CD4-positive, alpha-beta T cell treated with Interleukin-1 beta for 1 hour (primary cell): ENCODE data around the gene ZNF664.

Experiments
- DNase-seq, 2 donors: peaks; one replicate each; pipeline ENCODE4 v3.0.0-alpha.2; 2020 to 2022

ZNF664 gene

DNA sequence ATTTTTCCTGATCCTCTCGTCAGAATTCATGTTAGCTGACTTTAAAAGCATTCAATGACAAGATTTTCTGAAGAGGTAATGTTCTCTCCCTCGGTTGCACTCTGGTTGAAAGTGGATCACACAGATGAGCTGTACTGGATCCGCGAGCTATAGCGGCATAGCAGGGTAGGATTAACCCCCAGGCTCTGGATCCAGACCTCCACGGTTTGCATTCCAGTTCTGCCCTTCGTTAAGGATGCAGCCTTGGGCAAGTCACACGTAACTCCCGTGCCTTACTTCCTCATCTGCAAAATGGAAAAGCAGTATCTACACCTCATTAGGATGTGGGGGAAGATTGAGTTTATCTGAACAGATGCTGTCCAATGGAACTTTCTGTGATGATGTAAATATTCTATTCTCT, 14.1 kb upstream of the ZNF664 start:
- no peak for DNase-seq

GRCh38 chr12:123960029-123960735, 12.8 kb upstream of the ZNF664 start:
- no peak for DNase-seq

DNA sequence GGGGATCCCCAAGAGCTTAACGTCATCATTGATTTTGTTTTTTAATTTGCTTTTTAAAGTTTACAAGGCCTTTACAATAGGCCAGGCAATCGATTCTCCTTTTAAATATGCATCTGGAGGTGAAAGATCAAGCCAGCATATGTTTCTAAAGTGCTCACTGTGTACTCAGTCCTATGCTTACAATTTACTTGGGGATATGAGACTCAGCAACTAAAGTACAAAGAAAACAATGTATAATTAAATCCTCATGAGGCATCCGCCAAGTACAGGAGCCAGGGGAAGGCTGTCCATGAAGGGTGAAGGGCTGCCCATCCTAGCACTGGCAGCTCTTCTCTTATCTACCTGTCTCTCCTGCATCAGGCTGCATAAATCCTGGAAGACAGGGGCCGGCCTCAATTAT, 12.2 kb upstream of the ZNF664 start:
- no peak for DNase-seq

GRCh38 chr12:123961585-123962345, 11.2 kb upstream of the ZNF664 start:
- no peak for DNase-seq

DNA sequence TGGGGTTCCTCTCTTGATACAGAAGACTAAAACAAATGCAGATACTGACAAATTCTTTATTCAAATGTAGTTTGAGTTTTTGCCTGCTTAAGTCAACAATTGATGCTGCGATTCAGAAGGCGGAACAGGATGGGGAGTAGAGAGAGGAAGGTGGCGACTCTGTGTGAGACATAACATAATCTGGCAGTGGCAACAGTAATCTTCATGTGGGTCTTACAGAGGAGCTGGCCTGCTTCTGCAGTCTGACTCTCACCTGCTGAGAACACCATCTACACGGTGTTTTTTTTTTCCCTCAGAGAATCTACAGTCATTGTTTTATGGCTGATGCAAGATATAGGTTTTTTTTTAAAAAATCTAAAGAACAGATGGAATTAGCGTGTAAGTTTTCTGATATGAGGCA, 10.5 kb upstream of the ZNF664 start:
- DNase-seq = no peak

DNA sequence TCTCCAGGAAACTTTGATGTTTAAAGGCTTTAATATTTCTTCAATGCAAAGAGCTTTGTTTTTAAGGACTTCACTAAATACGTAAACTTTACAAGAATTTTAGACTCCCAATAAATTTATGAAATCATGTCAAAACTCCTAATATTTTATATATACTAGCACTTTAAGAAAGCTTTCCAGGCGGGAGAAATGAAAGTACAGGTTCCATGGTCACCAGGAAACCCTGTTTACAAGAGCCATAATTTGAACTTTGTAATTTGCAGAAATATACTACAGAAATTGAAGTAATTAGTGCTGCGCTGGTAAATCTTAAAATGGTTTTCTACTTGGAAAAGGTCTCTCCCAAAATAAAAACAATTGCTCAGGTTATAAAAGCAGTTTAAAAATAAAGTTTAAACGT, 9.2 kb upstream of the ZNF664 start:
- no peak for DNase-seq

DNA sequence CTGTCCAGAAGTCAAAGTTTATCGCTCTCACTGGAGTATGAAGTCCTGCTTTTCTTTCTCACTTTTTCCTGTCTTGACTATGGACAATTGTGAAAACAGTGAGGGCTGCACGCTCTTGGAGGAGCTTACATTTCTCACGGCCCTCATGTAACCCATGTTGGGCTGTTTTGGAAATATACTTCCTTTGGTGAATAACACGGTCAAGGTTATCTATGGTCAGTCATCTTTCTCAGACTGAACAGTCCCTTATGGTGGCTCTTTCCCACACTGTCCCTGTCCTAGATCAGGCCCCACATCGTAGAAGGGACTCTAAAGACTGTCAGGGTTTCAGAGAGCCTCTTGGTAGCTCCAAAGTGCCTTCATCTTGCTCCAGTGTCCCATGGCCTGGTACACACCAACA, 7.6 kb upstream of the ZNF664 start:
- no peak for DNase-seq

DNA sequence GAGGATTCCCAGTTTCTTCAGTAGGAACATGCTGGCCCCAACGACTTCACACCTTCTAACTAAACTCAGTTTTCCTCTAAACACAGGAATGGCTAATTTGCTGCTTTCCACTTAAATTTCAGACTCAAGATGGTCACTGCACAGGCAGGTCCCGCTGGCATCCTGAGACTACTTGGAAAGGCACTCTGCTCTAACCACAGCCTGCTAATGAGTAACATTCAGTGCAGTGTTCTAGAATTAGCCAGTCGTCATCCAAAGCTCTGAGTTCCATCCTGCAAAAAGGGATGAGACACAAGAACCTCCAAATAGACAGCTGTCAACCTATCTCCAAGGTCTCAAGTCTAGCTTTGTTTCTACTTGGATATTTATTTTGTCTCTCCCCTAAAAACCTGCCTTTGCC, 6.4 kb upstream of the ZNF664 start:
- DNase-seq = no peak

DNA sequence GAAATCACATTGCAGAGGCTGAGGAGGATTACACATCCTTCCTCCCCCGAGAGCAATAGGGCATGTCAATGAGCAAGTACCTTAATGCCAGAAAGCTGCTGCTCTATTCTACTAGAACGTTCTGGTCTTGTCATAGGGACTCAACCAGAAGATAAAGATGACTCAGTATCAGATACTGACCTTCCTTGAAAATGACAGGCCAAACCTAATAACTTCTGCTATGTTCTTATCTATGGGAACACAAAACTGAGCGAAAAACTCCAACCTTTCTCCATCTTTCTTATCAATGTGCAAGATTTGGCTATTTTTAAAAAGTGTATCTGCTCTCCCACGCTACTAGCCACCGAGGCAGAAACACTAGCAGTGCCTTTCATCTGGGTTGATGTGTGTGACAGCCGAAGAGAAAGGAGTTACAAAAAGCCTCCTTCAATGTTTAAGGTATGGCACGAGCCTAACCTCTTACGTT, 5.9 kb upstream of the ZNF664 start:
- DNase-seq = no peak

- DNase-seq = no peak
Measured at GRCh38 chr12:123971449-123971769, 1.6 kb upstream of the ZNF664 start.

GRCh38 chr12:123971770-123972456, 1.1 kb upstream of the ZNF664 start:
- peak in 1 of 2 donors; percentile 34 for DNase-seq

DNA sequence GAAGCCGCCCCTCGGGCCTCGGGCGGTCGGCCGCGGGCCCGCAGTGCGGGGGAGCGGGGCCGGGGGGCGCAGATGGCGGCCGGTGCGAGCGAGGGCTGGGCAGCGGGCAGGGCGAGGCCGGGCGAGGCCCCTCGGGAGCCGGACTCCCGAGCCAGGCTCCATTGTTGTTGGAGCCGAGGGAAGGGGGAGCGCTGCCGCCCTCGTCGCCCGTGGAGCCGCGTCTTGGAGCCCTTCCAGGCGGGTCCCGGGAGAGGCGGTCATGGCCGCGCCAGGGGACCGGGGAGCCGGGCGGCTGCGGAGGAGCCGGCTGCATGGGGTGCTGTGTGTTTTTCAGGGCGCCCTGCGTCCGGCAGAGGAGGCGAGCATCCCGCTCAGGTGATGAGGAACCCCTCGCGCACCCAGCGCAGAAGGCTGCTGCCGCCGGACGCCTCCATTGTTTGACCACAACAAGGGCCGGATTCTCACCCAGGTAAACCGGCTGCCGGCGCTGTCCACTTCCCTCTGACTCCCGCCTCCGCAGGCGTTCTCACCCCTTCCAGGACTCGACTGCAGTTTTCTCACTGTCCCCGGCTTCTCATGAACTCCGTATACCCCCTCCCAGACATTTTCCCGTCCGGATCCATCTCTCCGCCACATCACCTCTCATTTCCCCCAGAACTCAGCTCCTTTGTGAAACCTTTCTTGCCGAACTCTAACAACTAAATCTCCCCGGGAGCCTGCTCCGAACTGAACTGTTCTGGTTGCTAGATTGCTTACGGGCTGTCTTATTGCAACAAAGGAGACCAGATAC, 732 bp downstream of the ZNF664 start:
- DNase-seq = peak in 1 of 2 donors; percentile 16

- no peak for DNase-seq
Measured at GRCh38 chr12:123976227-123976826, 3.3 kb downstream of the ZNF664 start.

GRCh38 chr12:123979566-123979965, 6.6 kb downstream of the ZNF664 start:
- DNase-seq = no peak

GRCh38 chr12:123982269-123982668, 9.3 kb downstream of the ZNF664 start:
- no peak for DNase-seq

GRCh38 chr12:123983822-123984485, 10.9 kb downstream of the ZNF664 start:
- DNase-seq = peak; percentile 57 to 65

DNA sequence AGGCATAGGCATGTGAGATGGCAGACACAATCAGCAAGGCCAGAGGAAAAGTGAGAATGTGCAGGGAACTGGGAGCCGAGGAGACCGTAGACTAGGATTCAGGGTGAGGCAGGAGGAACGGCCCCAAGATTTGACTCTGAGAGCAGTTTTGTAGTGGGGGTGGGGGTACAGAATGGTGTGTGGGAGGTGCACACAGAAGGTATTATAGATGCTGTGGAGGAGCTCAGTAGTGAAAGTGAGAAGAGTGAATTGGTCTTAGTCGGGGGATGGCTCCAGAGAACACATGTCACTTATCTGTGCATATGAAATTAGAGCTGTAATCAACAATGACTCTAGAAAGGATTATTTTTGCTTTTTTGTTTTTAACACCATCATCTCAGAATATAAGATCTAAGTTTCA, 11.9 kb downstream of the ZNF664 start:
- DNase-seq = no peak

DNA sequence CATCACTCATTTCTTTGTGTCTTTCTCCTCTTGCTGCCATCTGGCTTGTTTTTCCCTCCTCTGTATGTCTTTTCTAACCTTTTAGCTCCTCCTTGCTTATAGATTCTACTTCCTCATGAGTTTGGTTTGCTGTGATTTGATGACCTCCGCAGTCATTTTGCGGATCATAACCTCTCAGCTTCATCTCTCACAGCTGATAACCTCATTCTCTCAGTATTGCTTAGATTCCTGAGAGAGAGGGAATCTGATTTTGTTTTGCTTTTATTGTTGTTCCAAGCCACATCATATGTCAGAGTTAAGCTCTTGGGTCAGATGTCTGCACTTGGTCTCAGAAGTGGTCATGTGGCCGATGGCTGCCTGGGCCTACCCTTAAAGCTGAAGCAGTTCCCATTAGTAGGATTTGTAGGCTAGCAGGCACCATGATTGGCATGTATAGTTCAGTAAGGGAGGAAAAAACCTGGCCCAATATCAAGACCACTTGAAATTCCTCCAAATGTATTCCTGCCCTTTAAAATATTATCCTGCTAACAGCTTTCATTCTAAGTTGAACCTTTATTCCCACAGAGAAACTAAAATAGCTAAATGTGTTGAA, 13.5 kb downstream of the ZNF664 start:
- no peak for DNase-seq

DNA sequence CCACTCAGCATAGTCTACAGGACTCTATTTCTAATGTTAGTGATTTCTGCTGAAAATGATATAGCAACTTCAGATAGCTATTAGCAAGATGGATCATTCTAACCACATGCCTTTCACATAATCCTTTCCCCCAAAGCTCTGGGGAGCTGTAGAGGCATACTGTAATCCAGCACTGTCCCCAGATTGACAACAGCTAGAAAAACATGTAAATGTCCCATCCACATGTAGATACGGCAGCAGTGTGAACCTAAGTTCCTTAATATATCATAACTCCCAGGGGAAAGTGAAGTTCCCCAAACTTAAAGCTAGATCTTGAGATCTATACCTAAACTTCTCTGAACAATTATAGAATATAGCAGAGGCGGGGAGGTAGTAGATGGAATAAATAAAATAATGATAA, 14.0 kb downstream of the ZNF664 start:
- no peak for DNase-seq

DNA sequence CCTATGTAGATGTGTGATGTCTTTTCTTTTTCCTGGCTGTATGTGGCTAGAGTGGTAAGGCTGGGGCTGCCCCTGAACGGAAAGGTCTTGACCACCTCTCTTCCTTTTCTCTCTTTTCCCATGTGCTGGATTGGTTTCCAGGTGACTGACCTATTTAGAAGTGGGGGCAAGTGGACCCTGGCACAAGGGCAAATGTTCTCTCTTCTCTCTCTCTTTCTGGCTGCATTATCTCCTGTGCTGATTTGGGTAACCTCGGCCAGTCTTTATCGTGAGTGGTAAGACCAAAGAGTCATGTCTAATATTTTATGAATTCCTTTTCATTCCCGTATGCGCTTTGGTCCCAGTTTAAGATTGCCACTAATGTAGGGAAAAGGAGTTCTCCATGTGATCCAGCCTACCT, 16.2 kb downstream of the ZNF664 start:
- DNase-seq = no peak

DNA sequence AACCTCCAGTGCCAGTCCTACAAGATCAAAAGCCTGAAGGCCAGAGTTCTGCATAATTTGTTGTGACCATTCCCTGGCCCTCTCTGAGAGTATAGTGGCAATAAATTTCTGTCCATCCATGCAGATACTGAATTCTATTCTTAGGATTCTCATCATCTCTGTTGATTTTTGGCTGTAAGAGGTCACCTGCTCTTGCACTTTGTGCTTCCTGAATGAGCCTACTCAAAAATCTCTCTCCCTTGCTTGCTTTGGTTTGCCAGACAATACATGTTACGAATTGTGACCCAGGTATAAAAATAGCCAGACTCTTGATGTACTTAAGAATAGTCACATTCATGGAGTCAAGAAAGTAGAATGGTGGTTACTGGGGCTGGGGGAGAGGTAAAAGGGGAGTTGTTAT, 16.7 kb downstream of the ZNF664 start:
- no peak for DNase-seq

DNA sequence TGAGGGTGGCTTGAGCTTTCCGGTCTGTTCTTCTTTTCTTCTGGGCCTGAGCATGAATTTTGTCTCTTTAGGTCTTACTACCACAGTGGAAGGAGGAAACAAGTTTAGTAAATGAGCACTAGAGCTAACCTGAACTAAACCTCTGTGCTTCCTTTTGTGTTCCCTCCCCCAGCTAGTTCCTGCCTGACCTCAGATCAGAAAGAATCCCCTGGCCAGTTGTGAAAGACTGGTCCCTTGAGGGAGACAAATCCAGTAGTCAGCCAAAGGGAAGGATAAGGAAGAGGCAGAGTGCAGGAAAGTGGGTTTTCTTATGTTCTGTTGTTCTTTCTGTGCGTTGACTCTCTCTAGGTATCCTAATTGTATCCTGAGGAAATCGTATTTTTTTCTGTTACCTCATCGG, 17.5 kb downstream of the ZNF664 start:
- DNase-seq = no peak
